H1 (cell line): Measurements from ENCODE around the gene COL4A2. TPM values are rescaled to one million over a fixed set of nuclear protein-coding genes. Genes with fewer than 3 reads are reported as not detected.

Experiments used
- CTCF ChIA-PET: fragments of 300-600 bp; sonication (Branson Sonifier 250); formaldehyde crosslinking; loops from one replicate; lab custom pipeline; 2021; ENCODE audit not compliant: partially characterized antibody; lab: Charles Lee
- POLR2A ChIA-PET: fragments of 300-600 bp; sonication (Branson Sonifier 250); formaldehyde crosslinking; loops from one replicate; lab custom pipeline; 2021; ENCODE audit warnings: inconsistent platforms; ENCODE audit not compliant: partially characterized antibody; lab: Charles Lee
- DNase-seq, 2 experiments: peaks; one replicate each; pipeline versions ENCODE4 v3.0.0 to v3.0.0-alpha.2; 2010 to 2022; ENCODE audit warnings: low spot score in 2 of 2, low read depth in 1 of 2, mixed read lengths in 1 of 2
- FAIRE-seq: peaks from 2 replicates; lab custom pipeline; 2011; peaks lifted over from hg19 to GRCh38; lab: Jason Lieb, UNC
- H2AFZ ChIP-seq: 2 replicates; pipeline ENCODE4 v1.8.1; 2012; ENCODE audit warnings: low read length, inconsistent platforms
- H2AK5ac ChIP-seq: 2 replicates; pipeline ENCODE4 v1.6.1; 2013; ENCODE audit warnings: low read depth, low read length
- H2BK120ac ChIP-seq: replicated peaks from 2 replicates; pipeline ENCODE3; 2013; ENCODE audit warnings: low read depth, low read length, inconsistent platforms
- H2BK12ac ChIP-seq: 2 replicates; pipeline ENCODE4 v1.6.1; 2013; ENCODE audit warnings: low read depth, low read length
- H2BK15ac ChIP-seq: 2 replicates; pipeline ENCODE4 v1.6.1; 2013; ENCODE audit warnings: low read length
- H2BK20ac ChIP-seq: 2 replicates; pipeline ENCODE4 v1.6.1; 2013; ENCODE audit warnings: low read length
- H2BK5ac ChIP-seq: 2 replicates; pipeline ENCODE4 v1.6.1; 2013; ENCODE audit warnings: low read depth, low read length
- H3K14ac ChIP-seq: 2 replicates; pipeline ENCODE4 v1.6.1; 2013; ENCODE audit warnings: inconsistent platforms; ENCODE audit not compliant: insufficient read length
- H3K18ac ChIP-seq: 2 replicates; pipeline ENCODE4 v1.6.1; 2013; ENCODE audit warnings: low read length; ENCODE audit errors: extremely low read depth
- H3K23ac ChIP-seq: 2 replicates; pipeline ENCODE4 v1.6.1; 2013; ENCODE audit warnings: inconsistent platforms; ENCODE audit not compliant: insufficient read length
- H3K23me2 ChIP-seq: 2 replicates; pipeline ENCODE4 v1.6.1; 2013; ENCODE audit warnings: low read depth, low read length
- H3K27ac ChIP-seq: 2 replicates; pipeline ENCODE4 v1.6.1; 2011; ENCODE audit warnings: low read depth, low read length, inconsistent platforms
- H3K27me3 ChIP-seq, 4 experiments: replicated peaks in 1 of 4; 1 replicate in 1 of 4; 2 replicates in 3 of 4; pipeline versions ENCODE4 v1.6.1 to v1.8.1; 2011 to 2013; ENCODE audit warnings: low read length in 3 of 4, mild to moderate bottlenecking in 3 of 4, inconsistent platforms in 2 of 4, mixed read lengths in 2 of 4, moderate library complexity in 1 of 4; ENCODE audit not compliant: control insufficient read depth in 3 of 4, insufficient read depth in 3 of 4; ENCODE audit errors: extremely low read depth in 1 of 4
- H3K36me3 ChIP-seq, 4 experiments: 2 replicates each; pipeline versions ENCODE4 v1.6.1 to v1.8.1; 2011 to 2013; ENCODE audit warnings: mild to moderate bottlenecking in 4 of 4, low read length in 3 of 4, moderate library complexity in 2 of 4, control low read depth in 1 of 4, inconsistent platforms in 1 of 4; ENCODE audit not compliant: insufficient read depth in 4 of 4, control insufficient read depth in 2 of 4
- H3K4ac ChIP-seq: replicated peaks from 2 replicates; pipeline ENCODE3; 2013; ENCODE audit warnings: low read length, low read depth, mixed read lengths, inconsistent platforms; ENCODE audit not compliant: insufficient read length
- H3K4me1 ChIP-seq, 4 experiments: replicated peaks in 1 of 4; 1 replicate in 1 of 4; 2 replicates in 3 of 4; pipeline versions ENCODE4 v1.6.1 to v1.8.1; 2011 to 2013; ENCODE audit warnings: low read length in 3 of 4, inconsistent platforms in 2 of 4, mixed read lengths in 1 of 4; ENCODE audit not compliant: insufficient read depth in 4 of 4, control insufficient read depth in 3 of 4
- H3K4me2 ChIP-seq, 2 experiments: 2 replicates each; pipeline versions ENCODE4 v1.6.1 to v1.8.1; 2011 to 2013; ENCODE audit warnings: low read depth in 2 of 2, low read length in 2 of 2, control low read depth in 1 of 2, inconsistent platforms in 1 of 2, mild to moderate bottlenecking in 1 of 2; ENCODE audit not compliant: insufficient read depth in 1 of 2
- H3K4me3 ChIP-seq, 4 experiments: fragments of 200-600, 300-600 bp in 1 of 4; sonication (generic), shearing (Covaris generic), sonication (Bioruptor Twin) in 1 of 4; 2 replicates each; pipeline versions ENCODE4 v1.5.1 to v1.8.1; 2011 to 2016; ENCODE audit warnings: low read length in 4 of 4, low read depth in 3 of 4, control low read depth in 2 of 4, inconsistent platforms in 2 of 4, mild to moderate bottlenecking in 2 of 4, mixed read lengths in 1 of 4, moderate library complexity in 1 of 4; ENCODE audit not compliant: insufficient read depth in 2 of 4; ENCODE audit errors: extremely low read depth in 1 of 4
- H3K56ac ChIP-seq: replicated peaks from 2 replicates; pipeline ENCODE3; 2013; ENCODE audit warnings: low read depth, mild to moderate bottlenecking, mixed read lengths, low read length, inconsistent platforms; ENCODE audit not compliant: insufficient read length
- H3K79me1 ChIP-seq: 2 replicates; pipeline ENCODE4 v1.6.1; 2013; ENCODE audit warnings: low read depth, low read length, control low read depth
- H3K79me2 ChIP-seq, 2 experiments: 2 replicates each; pipeline versions ENCODE4 v1.6.1 to v1.8.1; 2012 to 2013; ENCODE audit warnings: low read length in 2 of 2, mild to moderate bottlenecking in 2 of 2, inconsistent platforms in 1 of 2; ENCODE audit not compliant: insufficient read depth in 2 of 2, control insufficient read depth in 1 of 2
- H3K9ac ChIP-seq, 4 experiments: replicated peaks in 1 of 4; 1 replicate in 1 of 4; 2 replicates in 3 of 4; pipeline versions ENCODE4 v1.6.1 to v1.8.1; 2011 to 2013; ENCODE audit warnings: low read depth in 3 of 4, low read length in 3 of 4, control low read depth in 2 of 4, mild to moderate bottlenecking in 2 of 4, moderate library complexity in 2 of 4, inconsistent platforms in 1 of 4; ENCODE audit errors: extremely low read depth in 1 of 4
- H3K9me3 ChIP-seq, 2 experiments: 2 replicates each; pipeline versions ENCODE4 v1.6.1 to v1.8.1; 2012 to 2013; ENCODE audit warnings: mild to moderate bottlenecking in 2 of 2, moderate library complexity in 2 of 2, control low read depth in 1 of 2, inconsistent platforms in 1 of 2, low read depth in 1 of 2, low read length in 1 of 2, mixed read lengths in 1 of 2; ENCODE audit not compliant: insufficient read depth in 2 of 2
- H4K20me1 ChIP-seq, 2 experiments: replicated peaks in 1 of 2; 2 replicates each; pipeline versions ENCODE3 to v1.8.1; 2011 to 2013; ENCODE audit warnings: inconsistent platforms in 2 of 2, low read length in 2 of 2, mild to moderate bottlenecking in 1 of 2; ENCODE audit not compliant: insufficient read depth in 2 of 2, control insufficient read depth in 1 of 2
- H4K5ac ChIP-seq: 2 replicates; pipeline ENCODE4 v1.6.1; 2013; ENCODE audit warnings: low read length, low read depth, mixed read lengths, inconsistent platforms; ENCODE audit not compliant: insufficient read length
- H4K8ac ChIP-seq: 2 replicates; pipeline ENCODE4 v1.8.0; 2013; ENCODE audit warnings: mild to moderate bottlenecking, moderate library complexity, low read length, inconsistent platforms; ENCODE audit not compliant: insufficient read depth; ENCODE audit errors: extremely low read depth
- H4K91ac ChIP-seq: replicated peaks from 2 replicates; pipeline ENCODE3; 2013; ENCODE audit warnings: low read length, mixed read lengths, inconsistent platforms; ENCODE audit not compliant: insufficient read length
- KDM1A ChIP-seq: fragments of 200-600, 300-600 bp; sonication (generic); IDR thresholded peaks from 2 replicates; pipeline ENCODE4 v1.7.1; 2016; ENCODE audit warnings: mild to moderate bottlenecking, low read length, borderline replicate concordance
- RAD21 ChIP-seq, 2 experiments: IDR thresholded peaks in 1 of 2; conservative IDR thresholded peaks in 1 of 2; 2 replicates each; pipeline ENCODE4 v1.6.1; 2011; ENCODE audit warnings: low read depth in 2 of 2, low read length in 2 of 2, improper control_type of control experiment in 1 of 2, inconsistent platforms in 1 of 2, mild to moderate bottlenecking in 1 of 2, moderate library complexity in 1 of 2
- RFX5 ChIP-seq: IDR thresholded peaks from 2 replicates; pipeline ENCODE4 v1.6.1; 2011; ENCODE audit warnings: low read depth, low read length, improper control_type of control experiment, borderline replicate concordance
- SIX5 ChIP-seq: IDR thresholded peaks from 2 replicates; pipeline ENCODE4 v1.6.1; 2011; ENCODE audit warnings: mild to moderate bottlenecking, low read depth, low read length
- TAF1 ChIP-seq: IDR thresholded peaks from 2 replicates; pipeline ENCODE4 v1.6.1; 2011; ENCODE audit warnings: mild to moderate bottlenecking, low read depth, low read length
- WGBS, 2 experiments: shearing (Covaris generic) in 1 of 2; methylation state at CpG; one replicate each; pipeline versions ENCODE4 v1.1.6 to v1.1.7; 2013 to 2015; ENCODE audit warnings: low lambda C conversion rate in 2 of 2, mixed read lengths in 2 of 2, inconsistent platforms in 1 of 2, low coverage in 1 of 2, missing lambda C conversion rate in 1 of 2; ENCODE audit not compliant: insufficient replicate concordance in 2 of 2, insufficient coverage in 1 of 2, insufficient read length in 1 of 2; ENCODE audit errors: extremely low coverage in 1 of 2, missing lambda C conversion rate in 1 of 2; 5-methylcytosine and 5-hydroxymethylcytosine counted together
- polyA plus RNA-seq, 7 experiments: library from polyadenylated mRNA; depleted of rRNA in 3 of 7; stranded (reverse) in 5 of 7; unstranded in 2 of 7; fragments of >200 nt in 5 of 7; fragments of 200-250 nt in 2 of 7; gene quantifications; 1 replicate in 5 of 7; 2 replicates in 1 of 7; 4 replicates in 1 of 7; pipeline versions ENCODE4 v1.2.1 to v1.2.3, GENCODE V29; 2011 to 2013; ENCODE audit warnings: missing spikeins in 2 of 7, mixed read lengths in 2 of 7
- total RNA-seq: library from RNA; stranded (reverse); fragmentation: NEBNext Ultra II Directional; extraction: Animal tissue kit (Norgen Biotek cat#: 25700); gene quantifications from 2 replicates; pipeline ENCODE4 v1.2.1, GENCODE V29; 2021

The COL4A2 gene
- total and polyA plus RNA-seq, 2 of the 8 experiments (the other 6 are each of a cell fraction or from before 2014, with no cell fraction given), result 80.4 to 87.3 TPM

DNA sequence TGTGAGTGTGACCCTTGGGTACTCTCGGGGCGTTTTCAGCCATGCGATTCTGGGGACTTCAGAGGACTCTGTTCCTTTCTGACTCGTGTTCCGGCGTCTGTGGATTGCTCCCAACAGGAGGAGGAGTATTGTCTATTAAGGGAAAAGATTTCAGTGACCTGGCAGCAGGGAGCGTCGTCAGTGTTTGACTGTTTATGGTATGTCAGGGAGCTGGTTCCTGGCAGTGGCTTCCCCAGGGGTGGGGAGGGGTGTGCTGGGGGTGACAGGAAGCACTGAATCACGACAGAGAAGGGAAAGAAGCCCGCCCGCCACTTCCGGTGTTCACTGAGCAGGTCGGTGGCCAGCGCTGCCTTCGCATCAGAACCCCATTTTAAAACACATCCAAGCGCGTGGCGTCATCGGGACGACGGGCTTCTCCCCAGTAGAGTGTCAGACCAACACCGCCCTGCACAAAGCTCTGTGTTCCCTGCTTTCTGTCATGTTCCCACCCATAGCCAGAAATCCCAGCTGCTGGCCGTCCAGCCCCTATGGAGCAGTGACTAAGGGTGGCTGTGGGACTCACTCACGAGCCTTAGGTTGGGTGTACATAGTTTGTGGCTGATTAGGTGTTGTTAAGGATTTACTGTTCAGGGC is 33.8 kb downstream of the COL4A2 start:
- H2BK20ac ChIP-seq, result no peak overlapping the region
- H3K14ac ChIP-seq, result no peak overlapping the region
- H3K27me3 ChIP-seq, result no peaks in the 10 kb centered on the region
- H3K18ac ChIP-seq, result no peak overlapping the region
- no peaks in the 10 kb centered on the region for H3K23me2 ChIP-seq
- no peaks in the 10 kb centered on the region for H3K9me3 ChIP-seq
- no peak overlapping the region for H2BK120ac ChIP-seq
- H4K5ac ChIP-seq, result no peak overlapping the region
- no peak overlapping the region for H3K23ac ChIP-seq
- 87% methylated on average over 18 of the region's 24 CpGs; no CpG with 5 or more reads in 1 of the 2 experiments for WGBS, 2 experiments
- no peak overlapping the region for H3K9ac ChIP-seq
- peaks cover 4 to 6% of the 10 kb centered on the region in 2 experiments for H4K20me1 ChIP-seq
- H2BK12ac ChIP-seq, result no peak overlapping the region
- H3K4me3 ChIP-seq, result no peak overlapping the region
- no peak for DNase-seq
- H4K8ac ChIP-seq, result no peak overlapping the region
- FAIRE-seq, result no peak
- no peak overlapping the region for H2AFZ ChIP-seq
- ChIA-PET CTCF (interaction anchor here (0.8 to 3.0 kb wide), 6 partner anchors 9 to 71 kb away, joined by 3 to 19 read pairs (median 6); no protein-coding TSS in a partner anchor), POLR2A (interaction anchor here (0.9 to 1.0 kb wide), 2 partner anchors 28 to 78 kb away, joined by 3 read pairs; no protein-coding TSS in a partner anchor)
- H3K36me3 ChIP-seq, result no peaks in the 10 kb centered on the region
- H2BK5ac ChIP-seq, result no peak overlapping the region
- peaks cover 3 to 20% (median 11%) of the 10 kb centered on the region in 4 experiments; a peak in 6 of 7 replicates for H3K4me1 ChIP-seq
- H3K4me2 ChIP-seq, result no peak overlapping the region
- peaks cover 8% of the 10 kb centered on the region for H3K79me1 ChIP-seq
- H4K91ac ChIP-seq, result no peak overlapping the region
- H3K27ac ChIP-seq, result no peak overlapping the region
- TF ChIP-seq RFX5, result no peak
- no peak for TF ChIP-seq SIX5
- TF ChIP-seq TAF1, result no peak
- no peak for TF ChIP-seq KDM1A
- no peak for TF ChIP-seq RAD21 (IDR thresholded peaks at IDR 0.05 in 1 of 2, conservative IDR thresholded peaks at IDR 0.05 in 1 of 2; ENCODE audit: low read depth in 2 of 2, low read length in 2 of 2)
- H3K4ac ChIP-seq, result no peak overlapping the region
- H3K79me2 ChIP-seq, result no peaks in the 10 kb centered on the region
- no peak overlapping the region for H3K56ac ChIP-seq
- H2BK15ac ChIP-seq, result no peak overlapping the region
- no peak overlapping the region for H2AK5ac ChIP-seq
